Measurements from ENCODE around the gene HERC6.
"Not testable (repeated sequence)": the region's sequence is repeated elsewhere in the genome, so short reads cannot be mapped to it uniquely, and the experiment has no call there.

HERC6 gene

GRCh38 chr4:88391703-88392102, 13.1 kb downstream of the HERC6 start:
- no peak for DNase-seq (ENCODE audit: low read depth)

DNA sequence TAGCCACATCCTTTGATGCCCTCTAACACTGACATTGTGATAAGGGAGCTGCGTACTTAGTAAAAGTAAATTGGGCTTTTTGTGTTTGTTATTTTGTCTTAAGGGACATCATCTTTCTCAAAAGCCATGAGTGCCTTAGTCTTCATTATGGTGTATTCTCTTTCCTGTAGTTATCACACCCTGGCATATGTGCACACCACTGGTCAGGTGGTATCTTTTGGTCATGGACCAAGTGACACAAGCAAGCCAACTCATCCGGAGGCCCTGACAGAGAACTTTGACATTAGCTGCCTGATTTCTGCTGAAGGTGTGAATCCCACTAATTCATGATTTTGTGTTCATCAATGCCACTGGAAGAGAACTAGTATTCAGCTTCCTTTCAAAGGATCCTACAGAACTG, 18.0 kb downstream of the HERC6 start:
- DNase-seq (ENCODE audit: low read depth): no peak

- DNase-seq (ENCODE audit: low read depth): no peak
Measured at GRCh38 chr4:88398381-88398780, 19.7 kb downstream of the HERC6 start.

- no peak for DNase-seq (ENCODE audit: low read depth)
Measured at GRCh38 chr4:88409206-88409605, 30.6 kb downstream of the HERC6 start.

DNA sequence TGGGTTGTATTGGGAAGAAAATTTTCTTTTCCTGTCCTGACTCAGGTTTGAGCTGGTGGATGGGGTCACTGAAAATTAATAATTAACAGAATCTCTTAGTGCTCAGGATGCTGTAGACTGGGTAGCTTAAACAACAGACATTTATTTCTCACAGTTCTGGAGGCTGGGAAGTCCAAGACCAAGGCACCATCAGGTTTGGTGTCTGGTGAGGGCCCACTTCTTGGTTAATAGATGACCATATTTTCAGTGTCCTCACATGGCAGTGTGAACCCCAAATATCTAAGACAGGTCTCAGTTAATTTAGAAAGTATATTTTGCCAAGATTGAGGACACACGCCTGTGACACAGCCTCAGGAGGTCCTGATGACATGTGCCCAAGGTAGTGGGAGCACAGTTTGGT, 31.1 kb downstream of the HERC6 start:
- no peak for DNase-seq (ENCODE audit: low read depth)

- no peak for DNase-seq (ENCODE audit: low read depth)
Measured at GRCh38 chr4:88411491-88412096, 32.9 kb downstream of the HERC6 start.

DNA sequence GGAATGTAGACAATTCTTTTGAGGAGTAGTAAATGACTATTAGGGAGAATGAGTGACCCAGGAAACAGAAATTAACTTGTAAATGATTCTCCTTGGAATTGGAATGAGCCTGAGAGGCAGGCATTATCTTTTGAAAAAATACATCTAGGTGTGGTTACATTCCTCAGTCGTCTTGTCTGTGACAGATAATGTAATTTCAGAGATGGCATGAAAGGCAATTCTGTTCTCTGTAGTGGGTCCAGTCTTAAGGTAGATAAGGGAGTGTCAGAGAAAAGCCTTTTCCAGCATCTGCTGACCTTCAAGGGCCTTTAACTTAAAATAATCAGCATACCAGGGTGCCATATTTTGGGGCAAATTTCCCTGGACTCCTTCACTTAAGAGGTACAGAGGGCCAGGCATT, 35.1 kb downstream of the HERC6 start:
- no peak for DNase-seq (ENCODE audit: low read depth)

- no peak for DNase-seq (ENCODE audit: low read depth)
Measured at GRCh38 chr4:88414755-88415154, 36.1 kb downstream of the HERC6 start.

- no peak for DNase-seq (ENCODE audit: low read depth)
Measured at GRCh38 chr4:88415982-88416381, 37.3 kb downstream of the HERC6 start.

- no peak for DNase-seq (ENCODE audit: low read depth)
Measured at GRCh38 chr4:88418411-88418810, 39.8 kb downstream of the HERC6 start.

DNA sequence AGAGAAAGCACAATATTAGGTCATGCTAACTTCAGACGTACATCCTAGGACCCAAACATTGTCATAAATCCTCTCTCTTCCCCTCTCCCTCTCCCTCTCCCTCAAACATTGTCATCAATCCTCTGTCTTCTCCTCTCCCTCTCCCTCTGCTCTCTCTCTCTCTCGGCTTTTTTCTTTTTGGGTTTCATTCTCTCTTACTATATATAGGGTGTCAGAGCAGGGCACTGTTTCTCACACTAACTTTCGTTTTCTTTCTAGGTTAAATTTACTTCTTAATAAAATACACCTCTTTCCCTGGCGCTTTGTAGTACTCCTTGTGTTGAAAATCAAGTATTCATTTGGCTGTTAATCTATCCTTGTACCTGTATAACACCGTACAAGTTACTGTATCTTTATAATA, 41.2 kb downstream of the HERC6 start:
- no peak for DNase-seq (ENCODE audit: low read depth)

DNA sequence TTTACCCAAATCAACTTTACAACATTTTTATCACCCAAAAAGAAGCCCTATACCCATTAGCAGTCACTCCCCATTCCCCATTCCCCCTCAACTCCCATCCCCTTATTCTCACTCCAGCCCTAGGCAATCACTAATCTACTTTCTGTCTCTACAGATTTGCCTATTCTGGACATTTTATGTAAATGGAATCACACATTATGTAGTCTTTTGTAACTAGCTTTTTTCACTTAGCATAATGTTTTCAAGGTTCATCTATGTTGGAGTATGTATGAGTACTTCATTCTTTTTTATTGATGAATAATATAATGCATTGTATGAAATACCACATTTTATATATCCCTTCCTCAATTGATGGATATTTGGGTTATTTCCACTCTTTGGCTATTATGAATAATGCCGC, 42.2 kb downstream of the HERC6 start:
- DNase-seq (ENCODE audit: low read depth): no peak

DNA sequence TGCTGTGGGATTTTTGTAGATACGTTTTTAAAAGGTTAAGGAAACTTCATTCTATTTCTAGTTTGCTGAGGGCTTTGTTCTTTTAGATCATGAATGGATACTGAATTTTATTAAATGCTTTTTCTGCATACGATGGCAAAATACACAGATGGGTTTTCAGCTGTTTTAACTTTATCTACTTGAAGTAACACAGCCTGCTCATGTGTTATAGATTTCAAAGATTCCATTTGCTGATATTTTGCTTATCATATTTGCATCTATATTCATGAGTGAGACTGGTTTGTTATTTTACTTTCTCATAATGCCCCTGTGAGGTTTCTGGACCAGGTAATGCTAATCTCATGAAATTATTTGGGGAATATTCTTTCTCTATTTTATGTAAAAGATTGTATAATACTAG, 43.8 kb downstream of the HERC6 start:
- no peak for DNase-seq (ENCODE audit: low read depth)

GRCh38 chr4:88429401-88429800, 50.7 kb downstream of the HERC6 start:
- no peak for DNase-seq (ENCODE audit: low read depth)

- no peak for DNase-seq (ENCODE audit: low read depth)
Measured at GRCh38 chr4:88435987-88436693, 57.5 kb downstream of the HERC6 start.

DNA sequence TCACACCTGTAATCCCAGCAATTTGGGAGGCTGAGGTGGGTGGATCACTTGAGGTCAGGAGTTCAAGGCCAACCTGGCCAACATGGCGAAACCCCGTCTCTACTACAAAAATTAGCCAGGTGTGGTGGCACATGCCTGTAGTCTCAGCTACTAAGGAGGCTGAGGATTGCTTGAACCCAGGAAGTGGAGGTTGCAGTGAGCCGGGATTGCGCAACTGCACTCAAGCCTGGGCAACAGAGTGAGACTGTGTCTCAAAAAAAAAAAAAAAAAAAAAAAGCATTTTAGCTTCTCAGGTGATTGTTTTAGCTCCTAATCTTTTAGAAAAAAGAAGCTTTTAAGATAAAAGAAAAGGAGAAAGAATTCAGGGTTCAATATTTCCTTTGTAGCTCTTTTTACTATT, 59.2 kb downstream of the HERC6 start:
- DNase-seq (ENCODE audit: low read depth): not testable (repeated sequence)

DNA sequence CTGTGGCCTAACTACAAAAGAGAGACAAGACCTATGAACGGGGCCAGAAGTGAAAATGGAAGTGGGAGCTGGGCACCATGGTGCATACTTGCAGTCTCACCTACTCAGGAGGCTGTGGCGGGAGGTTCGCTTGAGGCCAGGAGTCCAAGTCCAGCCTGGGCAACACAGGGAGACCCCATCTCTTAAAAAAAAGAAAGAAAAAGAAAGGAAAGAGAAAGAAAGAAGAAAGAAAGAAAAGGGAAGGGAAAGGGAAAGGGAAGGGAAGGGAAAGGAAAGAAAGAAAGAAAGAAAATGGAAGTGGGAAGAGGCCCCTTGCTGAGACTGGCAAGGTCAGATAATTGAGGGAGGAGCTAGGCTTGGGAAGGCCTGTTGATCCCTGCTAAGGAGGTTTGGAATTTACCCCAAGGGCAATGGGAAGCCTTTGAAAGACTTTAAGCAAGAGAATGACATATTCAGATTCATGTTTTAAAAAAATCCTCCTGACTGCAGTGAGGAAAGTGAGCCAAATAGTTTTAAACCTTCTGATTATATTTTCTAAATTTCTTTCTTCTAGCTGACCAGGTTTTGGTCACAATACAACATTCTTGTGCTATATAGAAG, 60.6 kb downstream of the HERC6 start:
- DNase-seq (ENCODE audit: low read depth): no peak

DNA sequence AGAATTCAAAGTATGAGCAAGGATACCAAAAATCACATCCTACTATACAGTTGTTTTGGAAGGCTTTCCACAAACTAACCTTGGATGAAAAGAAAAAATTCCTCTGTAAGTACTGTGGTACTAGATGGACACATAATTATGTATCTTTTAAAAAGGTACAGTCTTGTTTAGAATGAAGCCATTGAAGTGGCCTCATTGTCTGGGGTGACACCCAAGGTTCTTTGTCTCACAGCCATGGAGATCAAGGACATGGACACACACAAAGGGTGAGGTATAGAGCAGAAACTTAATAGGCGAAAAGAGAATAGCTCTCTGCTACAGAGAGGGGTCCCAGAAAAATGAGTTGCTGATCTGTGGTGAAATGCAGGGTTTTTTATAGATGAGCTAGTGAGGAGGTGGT, 61.5 kb downstream of the HERC6 start:
- no peak for DNase-seq (ENCODE audit: low read depth)

- no peak for DNase-seq (ENCODE audit: low read depth)
Measured at GRCh38 chr4:88441696-88442095, 63.0 kb downstream of the HERC6 start.

GRCh38 chr4:88442689-88443191, 64.1 kb downstream of the HERC6 start:
- no peak for DNase-seq (ENCODE audit: low read depth)

DNA sequence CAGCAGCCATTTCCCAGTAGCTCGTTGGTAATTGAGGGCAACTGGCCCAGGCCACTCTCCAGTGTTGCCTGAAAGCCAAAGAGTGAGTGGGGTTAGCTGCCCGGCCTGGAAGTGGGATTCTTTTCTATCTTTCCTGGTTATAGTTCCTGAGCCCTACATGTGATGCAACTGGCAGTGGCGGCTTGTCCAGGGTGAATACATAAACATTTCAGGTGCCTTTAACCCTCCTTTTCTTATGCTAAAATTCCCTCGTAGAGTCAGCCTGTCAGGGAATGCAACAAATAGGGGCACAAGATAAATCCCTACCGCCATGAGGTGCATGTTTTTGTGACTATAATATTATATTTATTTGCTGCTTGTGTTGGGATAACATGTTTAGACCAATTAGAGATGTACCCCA, 64.8 kb downstream of the HERC6 start:
- no peak for DNase-seq (ENCODE audit: low read depth)

- no peak for DNase-seq (ENCODE audit: low read depth)
Measured at GRCh38 chr4:88445252-88445651, 66.6 kb downstream of the HERC6 start.

DNA sequence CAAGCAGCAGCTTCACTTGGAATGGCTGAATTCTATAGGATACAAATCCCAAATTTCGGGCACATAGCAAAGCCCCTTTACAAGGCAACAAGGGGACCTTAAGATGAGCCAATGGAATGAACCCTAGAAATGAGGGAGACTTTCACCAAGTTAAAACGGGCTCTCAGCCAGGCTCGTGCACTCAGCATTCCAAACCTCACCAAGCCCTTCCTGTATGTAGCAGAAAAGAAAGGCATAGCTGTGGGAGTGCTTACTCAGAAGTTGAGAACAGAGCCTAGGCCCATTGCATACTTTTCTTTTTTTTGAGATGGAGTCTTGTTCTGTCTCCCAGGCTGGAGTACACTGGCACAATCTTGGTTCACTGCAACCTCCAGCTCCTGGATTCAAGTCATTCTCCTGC, 67.5 kb downstream of the HERC6 start:
- DNase-seq (ENCODE audit: low read depth): no peak
